ENCODE results near the gene MAGI1.
"Not testable (repeated sequence)": the region's sequence is repeated elsewhere in the genome, so short reads cannot be mapped to it uniquely, and the experiment has no call there.

The MAGI1 gene

DNA sequence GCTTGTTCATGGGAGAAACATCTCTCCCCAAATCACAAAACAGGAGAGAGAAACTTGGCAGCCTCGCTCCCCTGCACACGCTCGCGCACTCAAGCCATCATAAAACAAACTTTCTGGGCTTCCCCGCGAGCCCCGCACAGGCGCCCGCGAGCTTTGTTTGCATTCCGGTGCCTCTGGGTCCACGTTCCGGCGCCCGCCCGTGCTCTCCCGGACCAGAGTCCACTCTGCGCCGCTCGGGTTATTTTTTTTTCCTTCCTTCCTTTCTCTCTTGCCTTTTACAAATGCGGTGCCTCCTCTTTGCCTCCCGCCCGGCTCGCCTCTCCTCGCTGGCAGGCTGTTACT is 363 bp downstream of the MAGI1 start:
- no peak for DNase-seq (ENCODE audit: low spot score)

DNA sequence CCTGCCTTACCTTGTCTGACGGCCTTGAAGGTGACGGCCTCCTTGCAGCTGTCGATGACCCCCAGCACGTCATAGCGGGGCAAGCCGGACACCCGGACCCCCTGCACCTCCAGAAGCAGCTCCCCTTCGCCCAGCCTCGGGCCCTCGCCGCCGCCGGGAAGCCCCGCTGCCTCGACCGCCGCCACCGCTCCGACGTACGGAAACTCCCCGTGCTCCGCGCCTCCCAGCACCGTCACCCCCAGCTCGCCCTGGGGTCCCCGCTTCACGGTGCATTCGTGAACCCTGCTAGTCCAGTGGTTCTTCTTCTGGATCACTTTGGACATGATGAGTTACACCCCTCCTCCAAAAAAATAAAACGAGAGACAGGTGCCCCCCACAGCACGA is 740 bp downstream of the MAGI1 start:
- DNase-seq (ENCODE audit: low spot score): no peak

DNA sequence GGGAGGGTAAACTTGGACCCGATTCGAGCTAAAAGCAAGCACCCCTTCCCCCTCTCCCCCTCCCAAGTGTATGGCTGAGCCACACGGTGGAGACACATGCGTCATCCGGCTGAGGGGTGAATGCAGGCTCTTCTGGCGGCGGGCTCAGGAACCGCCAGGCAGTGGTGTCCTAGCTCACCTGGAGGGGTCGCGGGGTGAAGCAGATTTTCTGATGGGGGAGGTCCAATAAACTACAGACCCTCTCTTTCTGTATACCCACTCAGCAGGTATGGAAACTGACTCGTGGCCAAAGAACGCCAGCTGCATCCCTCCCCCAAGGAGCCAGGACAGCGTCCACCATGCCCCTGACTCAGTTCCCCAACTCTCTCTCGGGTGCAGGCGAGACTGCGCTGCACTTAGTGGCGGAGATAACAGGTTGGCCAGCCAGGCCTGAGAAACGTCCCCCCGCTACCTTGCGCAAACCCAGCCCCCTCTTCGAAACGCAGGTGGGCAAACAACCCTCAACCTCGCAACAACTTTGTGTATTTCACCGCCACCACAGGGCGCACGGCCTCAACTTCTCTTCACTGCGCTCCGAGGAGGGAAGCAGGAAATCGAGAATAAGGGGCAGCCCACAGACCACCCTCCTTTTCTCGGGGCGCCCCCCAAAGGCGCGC is 1.3 kb downstream of the MAGI1 start:
- DNase-seq (ENCODE audit: low spot score): no peak

DNA sequence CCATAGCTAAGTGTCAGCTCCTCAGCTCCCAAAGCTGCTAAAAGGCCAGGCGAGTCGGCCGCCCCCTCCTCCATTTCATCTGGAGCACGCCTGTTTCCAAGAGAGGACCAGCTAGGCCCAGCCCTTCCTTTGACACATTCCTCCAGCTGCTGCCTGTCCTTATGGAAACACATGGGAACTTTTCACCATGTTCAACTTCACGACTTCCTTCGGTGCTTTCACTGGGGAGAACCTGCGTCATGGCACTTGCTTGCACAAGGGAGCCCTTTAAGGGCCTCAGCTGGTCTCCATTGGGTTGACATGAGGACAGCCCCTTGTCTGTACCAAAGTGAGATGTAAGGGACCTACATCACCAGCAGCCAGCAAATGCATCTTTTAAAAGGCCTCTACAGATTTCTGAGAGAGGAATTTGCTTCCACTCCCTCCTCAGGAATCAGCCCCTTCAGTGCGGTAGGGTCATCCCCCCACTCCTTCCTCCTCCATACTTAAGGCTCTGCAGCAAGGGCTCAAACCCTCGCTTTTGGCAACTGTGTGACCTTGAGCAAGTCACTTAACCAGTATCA is 2.1 kb downstream of the MAGI1 start:
- no peak for DNase-seq (ENCODE audit: low spot score)

DNA sequence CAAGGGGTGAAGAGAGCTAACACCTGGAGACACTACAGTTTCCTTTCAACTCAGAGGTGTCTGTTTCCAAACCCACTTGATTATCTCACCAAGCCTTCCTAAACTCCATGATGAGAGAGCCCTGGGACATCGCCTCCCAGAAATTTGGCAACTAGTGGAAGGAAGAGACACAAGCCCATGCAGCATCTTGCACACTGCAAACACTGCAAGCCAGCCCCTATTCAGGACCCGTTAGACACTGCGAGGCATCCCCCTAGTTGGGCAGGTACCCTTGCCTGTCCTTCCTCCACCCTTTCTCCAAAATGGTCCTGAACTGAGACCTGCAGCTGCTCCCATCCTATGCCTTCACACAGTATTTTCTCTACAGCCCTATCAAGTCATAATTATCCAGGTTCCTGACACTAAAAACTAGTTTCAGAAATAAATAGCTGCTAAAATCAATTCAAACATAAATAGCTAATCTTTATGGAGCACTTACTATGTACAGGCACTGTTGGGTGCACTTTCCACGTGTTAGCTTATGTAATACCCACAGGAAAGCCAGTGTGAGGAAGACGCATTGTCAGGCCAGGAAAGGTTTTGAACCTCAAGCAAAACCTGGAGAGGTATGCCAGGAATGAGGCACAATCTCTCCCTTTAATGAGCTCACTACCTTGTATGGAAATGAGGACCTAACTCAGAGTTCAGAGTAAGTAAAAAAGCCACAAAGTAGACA is 2.8 kb downstream of the MAGI1 start:
- no peak for DNase-seq (ENCODE audit: low spot score)

DNA sequence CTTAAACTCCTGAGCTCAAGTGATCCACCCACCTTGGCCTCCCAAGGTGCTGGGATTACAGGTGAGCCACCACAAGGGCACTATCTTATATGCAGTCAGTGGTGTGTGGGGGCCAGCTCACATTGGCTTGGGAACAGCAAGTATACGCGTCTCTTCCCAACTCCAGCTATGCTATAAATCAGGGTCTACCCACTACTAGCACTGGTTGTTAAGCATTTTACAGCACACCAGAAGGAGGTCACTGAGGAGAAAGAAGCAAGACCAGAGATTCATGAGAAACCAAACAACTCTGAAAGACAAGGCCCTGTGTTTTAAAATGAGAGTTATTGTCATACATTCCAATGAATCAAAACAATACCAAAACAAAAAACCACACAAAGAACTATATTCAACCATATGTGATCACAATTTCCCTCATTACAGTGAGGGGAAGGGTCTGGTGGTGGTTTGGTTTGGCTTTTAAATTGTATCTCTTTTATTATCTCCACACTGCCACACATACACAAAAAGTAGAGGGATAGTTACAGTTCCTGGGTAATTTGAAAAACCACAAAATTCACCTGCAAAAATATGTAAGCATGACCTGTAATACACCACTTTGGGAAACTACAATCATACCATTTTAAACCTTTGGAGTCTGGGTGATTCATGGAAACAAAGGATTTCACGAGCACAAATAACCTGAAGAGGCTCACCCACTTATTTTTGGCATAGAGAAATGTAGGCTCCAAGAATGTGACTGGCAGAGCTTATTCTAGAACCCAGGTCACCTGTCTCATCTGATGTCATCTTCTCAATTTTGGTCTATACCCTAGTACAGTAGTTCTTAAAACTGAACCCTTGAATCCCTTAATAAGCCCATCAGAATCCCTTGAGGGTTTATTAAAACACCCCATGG is 5.2 kb downstream of the MAGI1 start:
- no peak for DNase-seq (ENCODE audit: low spot score)

DNA sequence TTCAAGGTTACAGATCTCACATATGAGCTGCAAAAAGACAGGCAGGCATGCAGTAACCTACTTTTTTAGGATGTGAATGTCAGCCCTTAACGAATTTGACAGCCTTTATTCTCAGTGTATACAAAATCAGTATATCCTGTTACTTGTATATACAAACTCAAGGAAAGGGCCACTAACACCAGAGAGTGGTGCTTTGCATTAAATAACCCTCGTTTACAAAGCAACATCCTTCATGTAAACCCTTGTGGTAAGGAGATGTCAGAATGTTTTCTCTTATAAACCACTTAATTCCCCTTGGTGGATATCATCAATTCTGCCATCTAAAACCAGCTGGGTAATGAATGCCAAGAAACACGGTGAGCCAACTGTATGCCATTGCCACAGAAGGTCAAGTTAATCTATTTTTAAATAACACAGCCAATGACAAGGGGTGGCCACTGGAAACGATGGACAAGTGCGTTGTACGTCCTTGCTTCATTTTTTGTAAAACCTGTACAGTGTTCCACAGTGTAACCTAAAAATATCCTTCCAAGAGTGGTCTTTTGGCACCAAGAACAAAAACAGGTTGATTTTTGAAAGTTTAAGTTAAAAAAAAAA is 7.5 kb downstream of the MAGI1 start:
- DNase-seq (ENCODE audit: low spot score): no peak

DNA sequence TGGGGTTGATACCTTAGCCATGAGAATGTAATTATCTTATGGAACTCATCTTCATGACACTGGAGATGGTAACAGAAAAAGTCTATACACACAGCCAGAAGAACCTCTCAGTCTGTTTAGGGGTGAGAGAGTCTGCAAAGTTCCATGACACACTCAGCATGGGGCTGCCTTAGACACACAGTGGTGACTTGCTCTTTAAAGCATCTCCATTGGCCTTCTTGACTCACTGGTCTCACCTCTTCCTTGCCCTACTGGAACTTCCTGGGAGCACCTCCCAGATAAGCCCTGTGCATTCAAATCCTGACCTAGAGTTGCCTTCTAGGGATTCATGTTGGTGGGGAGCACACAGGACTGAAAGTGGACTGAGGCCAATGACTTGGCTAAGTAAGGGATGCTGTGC is 9.3 kb downstream of the MAGI1 start:
- no peak for DNase-seq (ENCODE audit: low spot score)

DNA sequence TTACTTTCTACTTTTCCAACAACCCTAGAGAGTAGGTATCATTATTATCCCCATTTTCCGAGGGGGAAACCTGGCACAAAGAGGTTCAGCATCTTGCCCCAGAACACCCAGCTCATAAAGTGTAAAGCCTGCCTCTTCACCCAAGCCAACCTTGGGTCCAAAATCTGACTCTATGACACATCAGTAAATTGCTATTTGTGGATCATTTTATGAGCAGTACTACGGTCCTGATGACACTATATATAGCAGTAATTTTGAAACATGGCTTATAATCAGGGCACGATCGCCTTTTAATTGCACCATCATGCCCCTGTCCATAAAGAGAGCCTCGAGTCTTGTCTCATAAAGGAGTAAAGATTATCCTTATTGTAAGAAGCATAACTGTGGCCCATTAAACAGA is 9.7 kb downstream of the MAGI1 start:
- no peak for DNase-seq (ENCODE audit: low spot score)

DNA sequence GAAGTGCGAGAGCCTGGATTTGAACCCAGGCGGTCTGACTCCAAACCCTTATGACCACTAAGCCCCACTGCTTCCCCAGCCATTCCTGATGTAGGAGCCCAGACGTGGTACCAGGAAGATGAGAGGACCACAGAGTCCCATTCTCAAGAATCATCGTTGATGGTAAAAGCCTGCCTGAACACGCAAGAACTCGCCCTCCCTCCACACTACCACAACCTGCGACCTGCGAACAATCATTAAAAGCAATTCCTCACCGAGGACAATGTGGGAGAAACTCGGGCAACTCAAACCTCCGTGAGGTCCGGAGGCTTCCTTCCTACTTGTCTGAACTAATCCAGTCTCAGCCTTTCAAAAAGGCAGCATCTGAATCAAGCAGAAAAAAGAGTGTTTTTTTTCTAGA is 10.3 kb downstream of the MAGI1 start:
- no peak for DNase-seq (ENCODE audit: low spot score)

DNA sequence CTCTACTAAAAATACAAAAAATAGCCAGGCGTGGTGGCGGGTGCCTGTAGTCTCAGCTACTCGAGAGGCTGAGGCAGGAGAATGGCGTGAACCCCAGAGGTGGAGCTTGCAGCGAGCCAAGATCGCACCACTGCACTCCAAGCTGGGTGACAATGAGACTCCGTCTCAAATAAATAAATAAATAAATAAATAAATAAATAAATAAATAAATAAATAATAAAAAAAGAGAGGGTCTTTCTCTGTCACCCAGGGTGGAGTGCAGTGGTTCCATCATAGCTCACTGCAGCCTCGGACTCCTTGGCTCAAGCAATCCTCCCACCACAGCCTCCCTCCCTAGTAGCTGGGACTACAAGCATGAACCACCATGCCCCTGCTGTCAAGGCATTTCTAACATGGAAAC is 11.6 kb downstream of the MAGI1 start:
- DNase-seq (ENCODE audit: low spot score): not testable (repeated sequence)

DNA sequence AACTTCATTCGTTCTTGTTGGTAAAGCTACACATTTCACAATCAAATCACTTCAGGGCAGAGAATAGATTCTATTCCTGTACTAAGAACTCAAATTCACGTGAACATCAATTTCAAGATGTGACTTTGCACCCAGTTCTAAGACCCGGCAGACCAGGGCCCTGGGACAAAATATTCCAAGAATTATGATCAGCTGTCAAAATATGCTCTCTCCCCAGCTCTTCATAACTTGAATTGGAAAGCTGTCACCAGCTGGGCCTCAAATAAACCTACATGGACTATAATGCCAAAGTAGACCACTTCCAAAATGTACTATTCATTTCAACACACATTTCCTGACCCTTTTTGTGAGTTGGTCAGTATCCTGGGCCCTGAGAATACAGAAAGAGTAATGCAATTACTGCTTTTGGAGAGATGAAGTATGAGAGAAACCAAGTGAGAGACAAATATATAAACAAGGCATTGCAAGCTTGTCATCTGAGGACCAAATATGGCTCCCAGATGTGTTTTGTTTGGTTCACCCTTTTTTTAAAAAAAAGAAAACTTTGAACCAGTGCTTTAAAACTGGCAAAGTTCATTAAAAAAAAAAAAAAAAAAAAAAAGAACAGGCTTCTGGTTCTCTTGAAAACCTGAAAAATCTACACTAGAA is 14.9 kb downstream of the MAGI1 start:
- no peak for DNase-seq (ENCODE audit: low spot score)

DNA sequence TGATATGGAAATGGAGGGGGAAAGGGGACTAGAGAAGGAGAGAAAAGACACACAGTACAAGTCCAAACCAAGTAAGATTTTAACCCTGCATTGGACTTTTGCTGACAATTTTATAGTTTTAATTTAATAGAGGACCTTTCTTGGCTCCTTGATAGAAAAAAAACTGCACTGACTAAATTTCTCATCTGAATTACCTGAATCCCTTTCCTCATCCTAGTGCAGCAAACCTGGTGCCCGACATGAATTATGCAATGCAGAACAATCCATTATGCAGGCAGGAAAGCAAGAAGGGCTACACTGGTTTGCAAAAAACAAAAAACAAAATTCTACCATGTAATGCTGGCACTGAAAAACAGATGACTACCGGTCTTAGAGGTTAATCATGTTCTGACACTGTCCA is 15.5 kb downstream of the MAGI1 start:
- DNase-seq (ENCODE audit: low spot score): no peak

DNA sequence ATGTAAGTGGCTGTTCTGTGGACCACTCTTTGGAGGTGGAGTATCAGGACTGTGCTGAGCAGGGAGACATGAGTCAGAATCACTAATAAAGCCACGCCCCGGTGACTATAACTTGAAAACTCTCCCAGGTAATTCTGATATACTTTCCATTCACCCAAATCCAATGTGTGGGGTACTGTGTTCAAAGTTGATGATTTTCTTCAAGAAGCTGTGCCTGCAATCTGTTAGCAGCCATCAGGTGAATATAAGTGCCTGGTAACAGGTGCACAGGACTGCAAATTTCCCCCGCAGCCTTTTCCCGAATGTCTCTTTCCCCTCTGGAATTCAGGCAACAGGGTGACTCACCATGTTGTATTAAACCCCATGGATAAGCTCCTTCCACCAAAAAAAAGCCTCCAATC is 17.0 kb downstream of the MAGI1 start:
- no peak for DNase-seq (ENCODE audit: low spot score)

DNA sequence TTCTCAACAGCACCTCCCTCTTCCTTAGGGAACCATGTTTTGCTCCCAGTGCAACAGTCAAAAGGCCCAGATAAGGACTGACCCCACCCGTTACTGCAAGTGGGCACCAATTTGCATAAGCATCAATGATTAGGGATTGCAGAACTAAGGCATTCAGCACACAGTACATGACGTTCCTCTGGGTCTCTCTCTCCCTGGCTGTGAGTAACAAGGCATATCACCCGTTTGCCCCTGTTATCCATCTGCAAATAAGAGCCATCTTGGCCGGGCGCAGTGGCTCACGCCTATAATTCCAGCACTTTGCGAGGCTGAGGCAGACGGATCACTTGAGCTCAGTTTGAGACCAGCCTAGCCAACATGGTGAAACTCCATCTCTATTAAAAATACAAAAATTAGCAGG is 18.8 kb downstream of the MAGI1 start:
- DNase-seq (ENCODE audit: low spot score): no peak

DNA sequence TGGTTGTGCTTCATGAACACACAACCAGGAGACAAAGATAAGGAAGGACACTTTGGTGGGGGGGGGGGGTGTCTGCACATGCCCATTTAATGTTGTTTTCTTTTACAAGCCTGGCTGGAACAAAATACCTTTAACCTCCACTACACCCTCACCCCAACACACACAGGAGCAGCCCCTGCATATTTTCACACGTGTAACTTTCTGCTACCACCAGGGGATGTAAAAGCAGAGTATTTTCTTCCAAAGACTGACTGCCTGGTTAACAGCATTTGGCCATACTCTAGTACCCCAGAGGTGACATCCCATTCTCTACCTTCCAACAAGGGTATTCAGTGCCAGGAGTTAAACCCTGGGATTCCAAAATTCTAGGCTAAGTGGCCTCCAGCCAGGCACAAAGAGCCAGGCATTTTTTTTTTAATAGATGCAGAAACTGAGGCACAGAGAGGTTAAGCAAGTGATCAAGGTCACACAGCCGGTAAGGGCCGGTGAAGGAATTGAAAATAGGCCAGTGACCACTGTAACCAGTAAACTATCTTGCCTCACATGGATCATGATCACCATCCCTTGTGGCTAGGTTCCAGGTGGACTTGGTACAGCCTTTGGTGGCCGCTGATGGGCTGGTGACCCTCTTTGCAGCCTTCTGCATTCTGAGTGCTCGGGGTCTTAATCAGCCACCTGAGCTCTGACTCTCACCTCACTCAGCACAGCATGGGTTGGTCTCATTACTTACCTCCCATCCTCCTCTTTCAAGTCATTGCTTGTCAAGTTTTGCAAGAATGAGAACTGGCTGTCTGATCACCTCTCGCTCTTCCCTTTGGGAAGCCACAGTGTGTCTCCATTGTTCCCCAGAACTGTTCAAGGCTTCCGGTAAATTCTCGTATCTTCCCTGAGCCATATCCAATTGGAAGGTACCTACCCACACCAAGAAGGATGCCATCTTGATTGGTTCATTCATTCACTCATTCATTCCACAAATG is 20.4 kb downstream of the MAGI1 start:
- DNase-seq (ENCODE audit: low spot score): no peak

DNA sequence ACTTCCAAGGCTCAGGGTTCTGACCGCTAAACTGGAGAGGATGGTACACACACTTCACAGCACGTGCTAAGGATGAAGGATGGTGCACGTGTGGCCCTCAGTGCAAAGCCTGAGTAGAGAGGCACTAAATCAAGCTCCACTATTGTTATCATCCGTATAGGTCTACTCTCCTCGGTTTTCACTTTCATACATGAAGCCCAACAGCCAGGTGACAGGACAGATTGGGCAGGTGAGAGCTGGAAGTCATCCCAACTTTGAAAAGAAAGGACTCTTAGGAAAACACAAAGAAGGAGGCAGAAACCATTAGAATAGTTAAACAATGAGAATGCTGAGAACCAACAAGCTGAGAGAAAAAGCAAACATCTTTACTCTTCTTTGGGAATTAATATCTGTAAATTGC is 21.1 kb downstream of the MAGI1 start:
- DNase-seq (ENCODE audit: low spot score): no peak

DNA sequence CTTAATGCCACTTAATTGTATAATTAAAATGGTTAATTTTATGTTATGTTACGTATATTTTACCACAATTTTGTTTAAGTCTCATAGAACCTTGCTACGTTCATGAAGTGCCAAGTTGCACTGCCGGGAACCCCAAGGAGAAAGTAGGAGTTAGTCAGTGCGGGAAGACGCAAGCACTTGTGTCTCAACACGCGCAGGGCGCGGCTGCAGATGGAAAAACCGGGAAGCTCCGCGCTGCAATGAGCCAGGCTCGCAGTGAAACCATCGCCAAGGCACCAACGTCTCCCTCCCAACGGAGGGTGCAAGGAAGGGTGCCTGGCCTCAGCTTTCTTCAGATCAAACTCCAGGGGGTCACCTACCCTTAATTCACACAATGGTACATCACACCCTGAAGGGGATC is 21.6 kb downstream of the MAGI1 start:
- DNase-seq (ENCODE audit: low spot score): no peak

DNA sequence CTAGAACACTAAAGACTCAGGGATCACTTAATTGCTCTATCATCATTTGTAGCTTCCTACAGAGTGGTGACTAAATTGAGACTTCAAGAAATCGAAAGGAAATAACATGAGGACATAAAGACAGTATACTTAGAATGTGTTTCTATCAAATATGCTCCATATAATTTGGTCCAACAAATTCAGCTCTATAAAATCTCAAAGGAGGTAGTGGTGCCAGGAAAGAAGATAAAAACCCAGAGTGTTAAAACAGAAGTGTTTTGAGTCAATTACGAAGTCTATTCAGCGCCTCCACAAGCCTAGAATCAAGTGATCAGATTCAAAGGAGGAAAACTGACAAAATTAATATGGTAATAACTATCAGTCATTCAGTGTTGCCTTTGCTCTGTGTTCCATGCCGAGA is 22.9 kb downstream of the MAGI1 start:
- DNase-seq (ENCODE audit: low spot score): no peak

DNA sequence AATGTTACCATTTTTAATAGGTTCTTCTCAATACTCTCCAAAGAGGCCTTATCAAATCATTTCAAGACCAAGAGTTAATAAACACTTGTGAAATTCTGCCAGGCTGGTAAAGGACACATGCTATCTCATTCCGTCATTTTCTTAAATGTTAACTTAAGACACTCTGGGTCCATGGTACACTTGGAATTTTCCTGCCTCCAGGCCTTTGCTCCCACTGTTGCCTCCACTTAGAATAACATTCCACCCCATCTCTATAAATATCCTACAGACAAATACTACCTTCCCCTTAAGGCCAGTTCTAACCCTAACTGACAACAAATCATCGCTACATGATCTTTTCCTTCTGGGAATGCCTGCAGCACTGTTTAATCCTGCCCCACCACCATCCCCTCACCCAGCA is 24.1 kb downstream of the MAGI1 start:
- no peak for DNase-seq (ENCODE audit: low spot score)

DNA sequence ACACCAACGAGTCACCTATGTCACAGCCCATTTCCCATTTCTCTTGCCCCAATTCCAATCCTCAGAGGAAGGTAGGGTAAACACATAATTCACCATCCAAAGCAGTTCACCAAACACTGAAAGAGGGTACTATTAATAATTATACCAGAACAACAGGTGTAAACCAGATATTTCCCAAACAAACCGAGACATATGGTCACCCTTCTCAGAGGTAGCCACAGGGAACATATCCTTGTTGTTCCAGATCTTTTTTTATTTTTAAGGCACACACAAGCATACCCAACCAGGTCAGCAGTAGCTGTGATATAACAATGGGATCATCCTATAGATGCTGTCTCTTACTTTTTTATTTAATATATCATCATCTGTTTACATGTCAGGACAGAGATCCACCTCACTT is 24.7 kb downstream of the MAGI1 start:
- no peak for DNase-seq (ENCODE audit: low spot score)
